ENCODE results near the gene MRPL27. TPM values are rescaled to one million over a fixed set of nuclear protein-coding genes. Genes with fewer than 3 reads are reported as not detected.

MRPL27 gene
- total RNA-seq, 1 experiment from 2014 or later = 106 TPM

DNA sequence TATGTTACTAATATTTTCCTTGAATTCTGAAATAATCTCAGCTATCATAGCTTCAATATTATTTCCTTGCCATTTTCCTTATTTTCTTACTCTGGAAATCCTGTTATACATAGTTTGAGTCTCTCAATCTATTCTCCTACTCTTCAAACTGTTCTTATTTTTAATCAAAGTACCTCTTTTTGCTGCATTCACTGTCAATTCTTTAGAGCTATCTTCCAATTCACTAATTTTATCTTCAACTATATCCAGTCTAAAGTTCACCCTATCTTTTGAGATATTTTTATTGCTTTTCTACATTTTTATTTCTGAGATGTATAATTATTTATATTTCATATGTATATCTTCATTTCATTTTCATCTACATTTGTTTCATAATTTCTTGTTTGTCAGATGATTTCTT lies 34.3 kb downstream of the MRPL27 start:
- Histone ChIP-seq H3K4me1 (ENCODE audit: control insufficient read depth in 1 of 2, insufficient read depth in 2 of 2, low read length in 2 of 2) (peaks cover 0 to 4% of the 10 kb centered on the region in 2 experiments; a peak in 2 of 4 replicates), H3K9ac (ENCODE audit: low read length) (no peak overlapping the region), H3K36me3 (ENCODE audit: control insufficient read depth in 1 of 2, insufficient read depth in 2 of 2, low read length in 2 of 2) (no peaks in the 10 kb centered on the region), H3K27me3 (ENCODE audit: insufficient read depth, low read length) (no peaks in the 10 kb centered on the region), H3K9me2 (ENCODE audit: insufficient read depth) (no peaks in the 10 kb centered on the region), H4K20me1 (ENCODE audit: insufficient read depth) (no peaks in the 10 kb centered on the region), H3K27ac (ENCODE audit: low read depth, low read length) (no peak overlapping the region), H3K9me3 (ENCODE audit: control insufficient read depth in 1 of 2, insufficient read depth in 1 of 2, low read depth in 1 of 2, low read length in 2 of 2) (no peaks in the 10 kb centered on the region), H3K79me2 (ENCODE audit: insufficient read depth, low read length) (no peaks in the 10 kb centered on the region), H2AFZ (ENCODE audit: low read depth, low read length, poor library complexity, severe bottlenecking) (no peak overlapping the region), H3K4me3 (replicated peaks in 1 of 2; ENCODE audit: low read depth in 1 of 2, low read length in 2 of 2) (no peak overlapping the region), H3K4me2 (ENCODE audit: low read length) (no peak overlapping the region)
- RAD21 ChIA-PET (ENCODE audit: low non-redundant PET in 1 of 2, low total read pairs in 2 of 2, uncharacterized antibody in 2 of 2, unreplicated experiment in 2 of 2) = no interaction called here
- ATAC-seq = no peak
- TF ChIP-seq ZFX (IDR thresholded peaks at IDR 0.05) = no peak
- TF ChIP-seq FOSL1 (IDR thresholded peaks at IDR 0.05; ENCODE audit: low read depth) = no peak
- no peak for TF ChIP-seq CBX3 (IDR thresholded peaks at IDR 0.05; ENCODE audit: low read depth)
- no peak for TF ChIP-seq RAD21 (IDR thresholded peaks at IDR 0.05; ENCODE audit: low read depth)
- intact Hi-C loops (cut with micrococcal nuclease) = no loop called here
- DNase-seq (ENCODE audit: low read depth, low spot score) = no peak
- no TSS peak for BruUV-seq (replicated peaks)
- POLR2A ChIA-PET = no interaction called here
- CTCF ChIA-PET = interaction anchor here (1.1 kb wide), 1 partner anchor 138 kb away, joined by 4 read pairs; no protein-coding TSS in a partner anchor

DNA sequence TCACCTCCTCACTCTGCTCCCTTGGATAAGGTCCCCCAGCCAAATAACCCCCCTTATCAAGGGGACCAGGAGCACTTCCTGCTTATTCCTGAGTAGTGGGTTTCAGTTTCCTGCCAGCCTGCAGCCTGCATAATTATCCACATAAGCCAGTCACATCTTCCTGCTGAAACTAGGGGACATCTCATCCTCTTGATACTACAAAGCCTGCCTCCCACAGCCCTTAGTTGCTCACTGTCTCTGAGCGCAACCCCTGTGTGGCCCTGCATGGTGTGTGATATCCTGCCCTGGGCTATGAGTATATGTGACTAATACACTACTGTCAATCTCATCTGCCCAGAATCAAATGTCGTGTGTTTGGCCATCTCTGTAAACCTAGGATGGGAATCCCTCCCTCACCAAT lies 35.0 kb downstream of the MRPL27 start:
- H3K4me2 ChIP-seq (ENCODE audit: low read length) = no peak overlapping the region
- no peaks in the 10 kb centered on the region for H3K79me2 ChIP-seq (ENCODE audit: insufficient read depth, low read length)
- no peaks in the 10 kb centered on the region for H3K27me3 ChIP-seq (ENCODE audit: insufficient read depth, low read length)
- no TSS peak for BruUV-seq (replicated peaks)
- CTCF ChIA-PET = interaction anchor here (1.1 kb wide), 1 partner anchor 138 kb away, joined by 4 read pairs; no protein-coding TSS in a partner anchor
- H3K4me1 ChIP-seq (ENCODE audit: control insufficient read depth in 1 of 2, insufficient read depth in 2 of 2, low read length in 2 of 2) = peaks cover 0 to 4% of the 10 kb centered on the region in 2 experiments; a peak in 2 of 4 replicates
- POLR2A ChIA-PET = no interaction called here
- no peak overlapping the region for H3K4me3 ChIP-seq (replicated peaks in 1 of 2; ENCODE audit: low read depth in 1 of 2, low read length in 2 of 2)
- no peak for TF ChIP-seq EGR1 (IDR thresholded peaks at IDR 0.05; ENCODE audit: low read depth)
- TF ChIP-seq, protein P1, sequence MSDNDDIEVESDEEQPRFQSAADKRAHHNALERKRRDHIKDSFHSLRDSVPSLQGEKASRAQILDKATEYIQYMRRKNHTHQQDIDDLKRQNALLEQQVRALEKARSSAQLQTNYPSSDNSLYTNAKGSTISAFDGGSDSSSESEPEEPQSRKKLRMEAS (IDR thresholded peaks at IDR 0.05) = no peak
- TF ChIP-seq FOSL1 (IDR thresholded peaks at IDR 0.05; ENCODE audit: low read depth) = no peak
- no peak for TF ChIP-seq TCF7L2 (IDR thresholded peaks at IDR 0.05; ENCODE audit: borderline replicate concordance, extremely low read depth, insufficient read depth, insufficient read length)
- TF ChIP-seq, protein P2, sequence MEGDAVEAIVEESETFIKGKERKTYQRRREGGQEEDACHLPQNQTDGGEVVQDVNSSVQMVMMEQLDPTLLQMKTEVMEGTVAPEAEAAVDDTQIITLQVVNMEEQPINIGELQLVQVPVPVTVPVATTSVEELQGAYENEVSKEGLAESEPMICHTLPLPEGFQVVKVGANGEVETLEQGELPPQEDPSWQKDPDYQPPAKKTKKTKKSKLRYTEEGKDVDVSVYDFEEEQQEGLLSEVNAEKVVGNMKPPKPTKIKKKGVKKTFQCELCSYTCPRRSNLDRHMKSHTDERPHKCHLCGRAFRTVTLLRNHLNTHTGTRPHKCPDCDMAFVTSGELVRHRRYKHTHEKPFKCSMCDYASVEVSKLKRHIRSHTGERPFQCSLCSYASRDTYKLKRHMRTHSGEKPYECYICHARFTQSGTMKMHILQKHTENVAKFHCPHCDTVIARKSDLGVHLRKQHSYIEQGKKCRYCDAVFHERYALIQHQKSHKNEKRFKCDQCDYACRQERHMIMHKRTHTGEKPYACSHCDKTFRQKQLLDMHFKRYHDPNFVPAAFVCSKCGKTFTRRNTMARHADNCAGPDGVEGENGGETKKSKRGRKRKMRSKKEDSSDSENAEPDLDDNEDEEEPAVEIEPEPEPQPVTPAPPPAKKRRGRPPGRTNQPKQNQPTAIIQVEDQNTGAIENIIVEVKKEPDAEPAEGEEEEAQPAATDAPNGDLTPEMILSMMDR (IDR thresholded peaks at IDR 0.05 in 2 of 3, conservative IDR thresholded peaks at IDR 0.05 in 1 of 3; ENCODE audit: borderline replicate concordance in 1 of 3, insufficient read depth in 1 of 3, low read depth in 2 of 3, low read length in 2 of 3) = no peak
- no peak for TF ChIP-seq ELF1 (IDR thresholded peaks at IDR 0.05; ENCODE audit: borderline replicate concordance, low read depth)
- no peak for TF ChIP-seq CBX3 (IDR thresholded peaks at IDR 0.05; ENCODE audit: low read depth)
- H2AFZ ChIP-seq (ENCODE audit: low read depth, low read length, poor library complexity, severe bottlenecking) = no peak overlapping the region
- H3K27ac ChIP-seq (ENCODE audit: low read depth, low read length) = no peak overlapping the region
- ATAC-seq (peak; percentile 42; the same call in 1 of the 2 replicates), DNase-seq (ENCODE audit: low read depth, low spot score) (no peak)
- H3K9ac ChIP-seq (ENCODE audit: low read length) = no peak overlapping the region
- no peaks in the 10 kb centered on the region for H3K9me2 ChIP-seq (ENCODE audit: insufficient read depth)
- H3K9me3 ChIP-seq (ENCODE audit: control insufficient read depth in 1 of 2, insufficient read depth in 1 of 2, low read depth in 1 of 2, low read length in 2 of 2) = no peaks in the 10 kb centered on the region
- H4K20me1 ChIP-seq (ENCODE audit: insufficient read depth) = no peaks in the 10 kb centered on the region
- RAD21 ChIA-PET (ENCODE audit: low non-redundant PET in 1 of 2, low total read pairs in 2 of 2, uncharacterized antibody in 2 of 2, unreplicated experiment in 2 of 2) = no interaction called here
- intact Hi-C loops (cut with micrococcal nuclease) = no loop called here
- no peaks in the 10 kb centered on the region for H3K36me3 ChIP-seq (ENCODE audit: control insufficient read depth in 1 of 2, insufficient read depth in 2 of 2, low read length in 2 of 2)

Data from HCT116 (cell line).